GM19239 (cell line): ENCODE data around the gene UGT1A4.
"Not testable (repeated sequence)": the region's sequence is repeated elsewhere in the genome, so short reads cannot be mapped to it uniquely, and the experiment has no call there.

Experiments
- DNase-seq: peaks from one replicate; pipeline ENCODE4 v3.0.0; 2011; ENCODE audit warnings: low spot score; ENCODE audit not compliant: insufficient read length
- FAIRE-seq: peaks from 2 replicates; lab custom pipeline; 2011; peaks lifted over from hg19 to GRCh38; lab: Jason Lieb, UNC

Gene UGT1A4

DNA sequence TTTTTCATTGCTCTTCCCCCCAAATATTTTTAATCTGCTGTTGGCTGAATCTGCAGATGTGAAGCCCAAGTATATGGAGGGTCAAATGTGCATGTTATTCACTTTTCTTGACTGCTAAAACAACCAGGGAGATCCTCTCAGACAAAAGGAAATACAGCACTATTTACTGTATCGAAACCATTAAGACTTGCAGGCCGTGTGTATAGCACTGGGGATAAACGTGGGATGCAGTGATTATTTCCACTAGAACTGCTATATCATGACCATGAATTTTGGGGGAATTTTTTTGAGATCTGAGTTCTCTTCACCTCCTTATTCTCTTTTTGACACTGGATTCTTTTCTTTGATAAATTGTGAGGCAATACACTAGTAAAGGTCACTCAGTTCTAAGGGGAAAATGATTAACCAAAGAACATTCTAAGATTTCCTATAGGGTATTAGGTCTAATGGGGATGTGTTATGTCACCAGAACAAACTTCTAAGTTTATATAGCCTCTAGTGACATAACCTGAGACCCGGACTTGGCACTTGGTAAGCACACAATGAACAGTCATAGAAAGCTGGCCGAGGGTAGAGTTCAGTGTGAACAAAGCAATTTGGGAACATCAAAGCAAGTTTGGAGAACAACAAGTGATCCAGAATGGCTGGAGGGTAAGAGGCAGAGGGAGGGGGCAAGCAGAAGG lies 26.7 kb downstream of the UGT1A4 start:
- FAIRE-seq (no peak), DNase-seq (no peak)

DNA sequence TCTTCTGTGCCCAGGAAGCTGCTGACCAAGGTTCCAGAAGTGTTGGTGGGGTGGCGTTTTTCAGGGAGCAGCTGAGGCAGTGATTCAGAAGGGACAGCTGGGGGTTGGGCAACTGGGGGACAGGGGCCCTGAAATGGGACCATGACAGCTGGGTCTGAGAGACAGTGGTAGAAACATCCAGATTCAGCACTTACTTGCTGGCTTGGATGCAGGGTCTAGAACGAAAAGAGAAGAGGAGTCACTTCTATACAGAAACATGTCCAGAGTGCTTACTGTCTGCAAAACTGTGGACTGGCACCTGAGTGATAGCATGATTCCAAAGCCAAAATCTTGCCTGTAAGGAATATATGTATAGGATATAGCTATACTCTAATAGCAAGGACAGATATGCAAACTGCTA lies 27.3 kb downstream of the UGT1A4 start:
- DNase-seq, FAIRE-seq: not testable (repeated sequence)

DNA sequence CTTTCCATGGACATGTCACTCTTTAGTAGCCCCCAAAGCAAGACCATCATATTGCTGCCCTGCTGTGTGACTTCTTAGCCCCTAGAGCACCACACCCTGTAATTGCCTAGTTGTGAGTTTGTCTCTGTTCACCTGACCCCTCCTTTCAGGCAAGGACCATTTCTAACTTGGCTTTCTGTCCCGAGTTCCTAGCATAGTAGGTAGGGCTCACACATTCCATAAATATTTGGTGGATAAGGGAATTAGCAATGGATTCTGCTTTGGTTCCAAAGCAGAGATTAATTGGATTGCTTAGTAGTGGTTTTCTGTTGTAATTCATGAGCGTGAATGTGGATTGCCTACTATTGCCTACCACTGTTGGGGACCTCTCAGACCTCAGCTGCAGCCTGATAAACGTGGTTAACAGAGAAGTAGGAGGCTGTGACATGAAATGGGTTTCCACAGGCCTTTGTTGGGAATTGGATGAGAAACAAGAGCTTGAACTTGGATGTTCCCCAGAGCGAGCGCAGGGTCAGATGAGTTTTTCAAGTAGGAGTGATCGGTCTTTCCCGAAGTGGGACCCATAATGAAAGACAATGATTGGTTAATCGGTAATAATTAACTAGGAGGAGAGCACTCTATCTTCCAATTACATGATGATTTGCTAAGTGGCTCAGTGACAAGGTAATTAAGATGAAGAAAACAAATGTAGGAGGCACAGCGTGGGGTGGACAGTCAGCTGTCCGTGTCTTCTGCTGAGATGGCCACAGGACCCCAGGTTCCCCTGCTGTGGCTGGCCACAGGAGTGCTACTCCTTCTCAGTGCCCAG lies 28.1 kb downstream of the UGT1A4 start:
- FAIRE-seq (no peak), DNase-seq (no peak)

GRCh38 chr2:233747283-233747544 lies 28.7 kb downstream of the UGT1A4 start:
- DNase-seq (no peak), FAIRE-seq (no peak)

GRCh38 chr2:233750689-233751088 lies 32.2 kb downstream of the UGT1A4 start:
- DNase-seq, FAIRE-seq: not testable (repeated sequence)

- not testable (repeated sequence) for FAIRE-seq, DNase-seq
Observed at GRCh38 chr2:233751212-233752009, 32.9 kb downstream of the UGT1A4 start.

GRCh38 chr2:233754872-233755611 lies 36.5 kb downstream of the UGT1A4 start:
- FAIRE-seq (no peak), DNase-seq (no peak)

GRCh38 chr2:233756429-233757081 lies 38.0 kb downstream of the UGT1A4 start:
- DNase-seq (no peak), FAIRE-seq (no peak)

- FAIRE-seq (no peak), DNase-seq (no peak)
Observed at GRCh38 chr2:233758141-233758540, 39.6 kb downstream of the UGT1A4 start.

GRCh38 chr2:233758849-233759248 lies 40.3 kb downstream of the UGT1A4 start:
- FAIRE-seq: no peak
- DNase-seq: no peak

DNA sequence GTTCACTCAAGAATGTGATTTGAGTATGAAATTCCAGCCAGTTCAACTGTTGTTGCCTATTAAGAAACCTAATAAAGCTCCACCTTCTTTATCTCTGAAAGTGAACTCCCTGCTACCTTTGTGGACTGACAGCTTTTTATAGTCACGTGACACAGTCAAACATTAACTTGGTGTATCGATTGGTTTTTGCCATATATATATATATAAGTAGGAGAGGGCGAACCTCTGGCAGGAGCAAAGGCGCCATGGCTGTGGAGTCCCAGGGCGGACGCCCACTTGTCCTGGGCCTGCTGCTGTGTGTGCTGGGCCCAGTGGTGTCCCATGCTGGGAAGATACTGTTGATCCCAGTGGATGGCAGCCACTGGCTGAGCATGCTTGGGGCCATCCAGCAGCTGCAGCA lies 41.5 kb downstream of the UGT1A4 start, which contains the start of gene UGT1A1:
UGT1A1 (plus strand) TSS at position 228 of the 400 bp plus-strand sequence; CDS start at position 246, 18 bp downstream.
- no peak for FAIRE-seq
- DNase-seq: no peak

DNA sequence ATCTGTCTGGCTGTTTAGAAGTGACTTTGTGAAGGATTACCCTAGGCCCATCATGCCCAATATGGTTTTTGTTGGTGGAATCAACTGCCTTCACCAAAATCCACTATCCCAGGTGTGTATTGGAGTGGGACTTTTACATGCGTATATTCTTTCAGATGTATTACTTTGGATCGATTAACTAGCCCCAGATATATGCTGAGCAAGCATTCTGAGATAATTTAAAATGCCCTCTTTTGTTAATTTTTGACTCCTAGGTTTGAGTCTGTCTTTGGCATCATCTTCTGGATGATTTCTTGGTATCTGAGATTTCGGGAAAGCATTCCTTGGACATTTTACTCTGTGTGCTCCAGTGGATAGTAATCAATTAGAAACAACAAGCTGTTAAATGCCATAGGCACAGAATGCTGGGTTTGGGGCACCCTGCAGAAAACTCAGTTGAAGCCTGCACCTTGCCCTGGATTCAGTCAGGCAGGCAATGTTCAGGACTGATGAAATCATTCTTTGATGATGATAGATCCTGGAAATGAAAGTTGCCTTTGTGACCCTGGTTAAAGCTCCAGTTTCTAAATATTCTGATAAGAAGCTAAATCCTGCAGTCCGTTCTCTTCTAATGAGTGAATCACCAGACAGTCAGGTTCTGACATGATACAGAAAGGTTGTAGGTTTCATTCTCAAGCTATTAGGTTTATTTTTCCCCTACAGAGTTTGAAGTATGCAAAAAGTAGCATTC lies 42.7 kb downstream of the UGT1A4 start:
- DNase-seq (no peak), FAIRE-seq (no peak)

DNA sequence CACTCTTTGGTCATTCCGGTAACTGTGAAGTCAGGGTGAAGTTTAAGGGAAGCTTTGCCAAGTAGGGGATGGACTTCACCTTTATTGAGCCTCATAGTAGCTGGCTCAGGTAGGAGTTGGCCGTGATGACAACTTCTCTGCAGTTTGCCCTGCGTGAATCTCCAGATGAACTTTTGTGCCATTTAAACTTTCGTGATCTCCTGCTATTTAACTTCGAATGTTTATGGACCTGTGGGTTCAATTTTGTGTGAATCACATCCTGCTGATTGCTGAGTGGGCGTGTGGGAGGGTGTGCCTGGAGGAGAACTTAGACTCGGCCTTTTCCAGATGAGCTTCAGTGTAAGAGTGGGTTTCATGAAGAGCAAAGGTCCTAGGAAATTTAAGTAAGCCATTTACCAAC lies 45.7 kb downstream of the UGT1A4 start:
- FAIRE-seq: no peak

GRCh38 chr2:233764761-233765160 lies 46.2 kb downstream of the UGT1A4 start:
- no peak for FAIRE-seq
- no peak for DNase-seq

More for the DNA sequence above, 45.7 kb downstream of the UGT1A4 start:
- no peak for DNase-seq

GRCh38 chr2:233766416-233766815 lies 47.9 kb downstream of the UGT1A4 start:
- DNase-seq: no peak
- FAIRE-seq: no peak

GRCh38 chr2:233768076-233768475 lies 49.5 kb downstream of the UGT1A4 start:
- no peak for FAIRE-seq
- no peak for DNase-seq

GRCh38 chr2:233769260-233769659 lies 50.7 kb downstream of the UGT1A4 start:
- no peak for FAIRE-seq

DNA sequence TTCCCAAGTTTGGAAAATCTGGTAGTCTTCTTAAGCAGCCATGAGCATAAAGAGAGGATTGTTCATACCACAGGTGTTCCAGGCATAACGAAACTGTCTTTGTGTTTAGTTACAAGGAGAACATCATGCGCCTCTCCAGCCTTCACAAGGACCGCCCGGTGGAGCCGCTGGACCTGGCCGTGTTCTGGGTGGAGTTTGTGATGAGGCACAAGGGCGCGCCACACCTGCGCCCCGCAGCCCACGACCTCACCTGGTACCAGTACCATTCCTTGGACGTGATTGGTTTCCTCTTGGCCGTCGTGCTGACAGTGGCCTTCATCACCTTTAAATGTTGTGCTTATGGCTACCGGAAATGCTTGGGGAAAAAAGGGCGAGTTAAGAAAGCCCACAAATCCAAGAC lies 53.6 kb downstream of the UGT1A4 start:
- no peak for DNase-seq

More at GRCh38 chr2:233769260-233769659, 50.7 kb downstream of the UGT1A4 start:
- DNase-seq: no peak

GRCh38 chr2:233772583-233772982 lies 54.0 kb downstream of the UGT1A4 start:
- FAIRE-seq: no peak
- no peak for DNase-seq

More for the DNA sequence above, 53.6 kb downstream of the UGT1A4 start:
- no peak for FAIRE-seq
